ENCODE results near the gene CILP2.
A peak's percentile ranks its signal among the peaks of the same experiment; 100 is the strongest.

The CILP2 gene

GRCh38 chr19:19540715-19541515, 2.9 kb downstream of the CILP2 start:
- in situ Hi-C loops (cut with HindIII; ENCODE audit: low pct_ligation_motif_present, low pct_unique_long_range_greater_than_20kb, low sequenced_read_pairs): no loop called here
- no peak for DNase-seq

GRCh38 chr19:19541616-19542015, 3.6 kb downstream of the CILP2 start:
- DNase-seq: no peak
- in situ Hi-C loops (cut with HindIII; ENCODE audit: low pct_ligation_motif_present, low pct_unique_long_range_greater_than_20kb, low sequenced_read_pairs): no loop called here

GRCh38 chr19:19542507-19542906, 4.4 kb downstream of the CILP2 start:
- DNase-seq: no peak
- in situ Hi-C loops (cut with HindIII; ENCODE audit: low pct_ligation_motif_present, low pct_unique_long_range_greater_than_20kb, low sequenced_read_pairs): no loop called here

- no peak for DNase-seq
- in situ Hi-C loops (cut with HindIII; ENCODE audit: low pct_ligation_motif_present, low pct_unique_long_range_greater_than_20kb, low sequenced_read_pairs): no loop called here
Observed at GRCh38 chr19:19543101-19543500, 5.0 kb downstream of the CILP2 start.

GRCh38 chr19:19543640-19544039, 5.6 kb downstream of the CILP2 start:
- in situ Hi-C loops (cut with HindIII; ENCODE audit: low pct_ligation_motif_present, low pct_unique_long_range_greater_than_20kb, low sequenced_read_pairs): no loop called here

GRCh38 chr19:19544257-19544953, 6.3 kb downstream of the CILP2 start:
- no peak for DNase-seq
- in situ Hi-C loops (cut with HindIII; ENCODE audit: low pct_ligation_motif_present, low pct_unique_long_range_greater_than_20kb, low sequenced_read_pairs): no loop called here

More at GRCh38 chr19:19543640-19544039, 5.6 kb downstream of the CILP2 start:
- DNase-seq: no peak

- DNase-seq: no peak
- in situ Hi-C loops (cut with HindIII; ENCODE audit: low pct_ligation_motif_present, low pct_unique_long_range_greater_than_20kb, low sequenced_read_pairs): no loop called here
Observed at GRCh38 chr19:19544954-19545591, 7.0 kb downstream of the CILP2 start.

- in situ Hi-C loops (cut with HindIII; ENCODE audit: low pct_ligation_motif_present, low pct_unique_long_range_greater_than_20kb, low sequenced_read_pairs): no loop called here
- DNase-seq: no peak
Observed at GRCh38 chr19:19545707-19546106, 7.6 kb downstream of the CILP2 start.

GRCh38 chr19:19546751-19547162, 8.7 kb downstream of the CILP2 start:
- no peak for DNase-seq
- in situ Hi-C loops (cut with HindIII; ENCODE audit: low pct_ligation_motif_present, low pct_unique_long_range_greater_than_20kb, low sequenced_read_pairs): no loop called here

- in situ Hi-C loops (cut with HindIII; ENCODE audit: low pct_ligation_motif_present, low pct_unique_long_range_greater_than_20kb, low sequenced_read_pairs): no loop called here
- no peak for DNase-seq
Observed at GRCh38 chr19:19547674-19548336, 9.7 kb downstream of the CILP2 start.

- no peak for DNase-seq
- in situ Hi-C loops (cut with HindIII; ENCODE audit: low pct_ligation_motif_present, low pct_unique_long_range_greater_than_20kb, low sequenced_read_pairs): no loop called here
Observed at GRCh38 chr19:19548915-19549759, 11.1 kb downstream of the CILP2 start.

GRCh38 chr19:19549804-19550464, 11.9 kb downstream of the CILP2 start:
- DNase-seq: no peak
- in situ Hi-C loops (cut with HindIII; ENCODE audit: low pct_ligation_motif_present, low pct_unique_long_range_greater_than_20kb, low sequenced_read_pairs): no loop called here

- in situ Hi-C loops (cut with HindIII; ENCODE audit: low pct_ligation_motif_present, low pct_unique_long_range_greater_than_20kb, low sequenced_read_pairs): no loop called here
- DNase-seq: no peak
Observed at GRCh38 chr19:19550485-19550929, 12.4 kb downstream of the CILP2 start.

GRCh38 chr19:19550972-19551852, 13.1 kb downstream of the CILP2 start:
- no peak for DNase-seq
- in situ Hi-C loops (cut with HindIII; ENCODE audit: low pct_ligation_motif_present, low pct_unique_long_range_greater_than_20kb, low sequenced_read_pairs): no loop called here

GRCh38 chr19:19551853-19552192, 13.8 kb downstream of the CILP2 start:
- in situ Hi-C loops (cut with HindIII; ENCODE audit: low pct_ligation_motif_present, low pct_unique_long_range_greater_than_20kb, low sequenced_read_pairs): no loop called here
- DNase-seq: no peak

GRCh38 chr19:19552798-19553197, 14.7 kb downstream of the CILP2 start:
- peak; percentile 25 for DNase-seq
- in situ Hi-C loops (cut with HindIII; ENCODE audit: low pct_ligation_motif_present, low pct_unique_long_range_greater_than_20kb, low sequenced_read_pairs): no loop called here

- in situ Hi-C loops (cut with HindIII; ENCODE audit: low pct_ligation_motif_present, low pct_unique_long_range_greater_than_20kb, low sequenced_read_pairs): no loop called here
- DNase-seq: no peak
Observed at GRCh38 chr19:19553670-19554069, 15.6 kb downstream of the CILP2 start.

Measured in ACHN (cell line).